Skeletal muscle cell (primary cell): ENCODE data around the gene ANKRD40CL.
A peak's percentile ranks its signal among the peaks of the same experiment; 100 is the strongest.

Source experiments
- DNase-seq: peaks from one replicate; pipeline ENCODE4 v3.0.0-alpha.2; 2010; ENCODE audit warnings: low read depth
- H3K4me3 ChIP-seq: 2 replicates; pipeline ENCODE4 v1.5.1; 2011; ENCODE audit warnings: low read depth, mild to moderate bottlenecking, control low read depth, low read length, moderate library complexity

The ANKRD40CL gene

GRCh38 chr17:50793007-50793406 lies 25.7 kb upstream of the ANKRD40CL start:
- no peak overlapping the region for H3K4me3 ChIP-seq
- no peak for DNase-seq

- no peak for DNase-seq
- no peak overlapping the region for H3K4me3 ChIP-seq
These were observed 24.8 kb upstream of the ANKRD40CL start for GRCh38 chr17:50792132-50792531.

GRCh38 chr17:50790618-50791017 lies 23.3 kb upstream of the ANKRD40CL start:
- no peak overlapping the region for H3K4me3 ChIP-seq
- no peak for DNase-seq

- no peak overlapping the region for H3K4me3 ChIP-seq
- no peak for DNase-seq
These were observed 19.8 kb upstream of the ANKRD40CL start for GRCh38 chr17:50787106-50787505.

GRCh38 chr17:50785946-50786570 lies 18.7 kb upstream of the ANKRD40CL start:
- DNase-seq, result peak; percentile 36
- H3K4me3 ChIP-seq, result no peak overlapping the region

- no peak for DNase-seq
- no peak overlapping the region for H3K4me3 ChIP-seq
These were observed 17.8 kb upstream of the ANKRD40CL start for GRCh38 chr17:50785126-50785525.

GRCh38 chr17:50783905-50784304 lies 16.6 kb upstream of the ANKRD40CL start:
- H3K4me3 ChIP-seq, result no peak overlapping the region
- DNase-seq, result no peak

GRCh38 chr17:50783193-50783660 lies 15.9 kb upstream of the ANKRD40CL start:
- peak; percentile 57 for DNase-seq
- H3K4me3 ChIP-seq, result no peak overlapping the region

GRCh38 chr17:50781167-50781566 lies 13.8 kb upstream of the ANKRD40CL start:
- no peak for DNase-seq
- H3K4me3 ChIP-seq, result peak overlapping the region; percentile 34

GRCh38 chr17:50779747-50780353 lies 12.5 kb upstream of the ANKRD40CL start:
- DNase-seq, result no peak
- H3K4me3 ChIP-seq, result no peak overlapping the region

- DNase-seq, result no peak
- H3K4me3 ChIP-seq, result no peak overlapping the region
These were observed 11.7 kb upstream of the ANKRD40CL start for GRCh38 chr17:50778988-50779387.

- DNase-seq, result no peak
These were observed 11.2 kb upstream of the ANKRD40CL start for GRCh38 chr17:50778471-50778870.

GRCh38 chr17:50775926-50776325 lies 8.6 kb upstream of the ANKRD40CL start:
- H3K4me3 ChIP-seq, result no peak overlapping the region
- no peak for DNase-seq

More at GRCh38 chr17:50778471-50778870, 11.2 kb upstream of the ANKRD40CL start:
- H3K4me3 ChIP-seq, result no peak overlapping the region

- no peak for DNase-seq
- no peak overlapping the region for H3K4me3 ChIP-seq
These were observed 7.0 kb upstream of the ANKRD40CL start for GRCh38 chr17:50774225-50774803.

- DNase-seq, result no peak
- H3K4me3 ChIP-seq, result no peak overlapping the region
These were observed 4.9 kb upstream of the ANKRD40CL start for GRCh38 chr17:50771991-50772785.

GRCh38 chr17:50770346-50770745 lies 3.0 kb upstream of the ANKRD40CL start:
- H3K4me3 ChIP-seq, result no peak overlapping the region
- no peak for DNase-seq

GRCh38 chr17:50769884-50770283 lies 2.6 kb upstream of the ANKRD40CL start:
- H3K4me3 ChIP-seq, result no peak overlapping the region
- DNase-seq, result no peak

GRCh38 chr17:50768346-50768761 lies 1.0 kb upstream of the ANKRD40CL start:
- no peak for DNase-seq
- no peak overlapping the region for H3K4me3 ChIP-seq

GRCh38 chr17:50767030-50767429 lies 288 bp downstream of the ANKRD40CL start:
- no peak for DNase-seq
- H3K4me3 ChIP-seq, result no peak overlapping the region
